Esophagus muscularis mucosa (tissue), 3 donors: ENCODE measurements around the gene RHOBTB3.

Source experiments
- POLR2A ChIP-seq: fragments of 450-650 bp; IDR thresholded peaks from one replicate; pipeline ENCODE4 v1.6.1; 2017; ENCODE audit warnings: antibody characterized with exemption, moderate library complexity, mild to moderate bottlenecking, low read depth
- POLR2AphosphoS5 ChIP-seq, 2 donors: sonication (generic); formaldehyde crosslinking; IDR thresholded peaks; one replicate each; pipeline ENCODE4 v1.6.1; 2017; ENCODE audit warnings: antibody characterized with exemption in 2 of 2
- TF ChIP-seq, protein P1 (sequence below), 3 experiments: fragments of 200-600 bp in 2 of 3; fragments of 450-650 bp in 1 of 3; sonication (generic) in 2 of 3; IDR thresholded peaks; one replicate each; pipeline ENCODE4 v1.5.1; 2017 to 2019; ENCODE audit warnings: antibody characterized with exemption in 3 of 3, mild to moderate bottlenecking in 2 of 3, moderate library complexity in 1 of 3

GRCh38 chr5:95808013-95808685 is 77.0 kb downstream of the RHOBTB3 start:
- TF ChIP-seq, protein P1, sequence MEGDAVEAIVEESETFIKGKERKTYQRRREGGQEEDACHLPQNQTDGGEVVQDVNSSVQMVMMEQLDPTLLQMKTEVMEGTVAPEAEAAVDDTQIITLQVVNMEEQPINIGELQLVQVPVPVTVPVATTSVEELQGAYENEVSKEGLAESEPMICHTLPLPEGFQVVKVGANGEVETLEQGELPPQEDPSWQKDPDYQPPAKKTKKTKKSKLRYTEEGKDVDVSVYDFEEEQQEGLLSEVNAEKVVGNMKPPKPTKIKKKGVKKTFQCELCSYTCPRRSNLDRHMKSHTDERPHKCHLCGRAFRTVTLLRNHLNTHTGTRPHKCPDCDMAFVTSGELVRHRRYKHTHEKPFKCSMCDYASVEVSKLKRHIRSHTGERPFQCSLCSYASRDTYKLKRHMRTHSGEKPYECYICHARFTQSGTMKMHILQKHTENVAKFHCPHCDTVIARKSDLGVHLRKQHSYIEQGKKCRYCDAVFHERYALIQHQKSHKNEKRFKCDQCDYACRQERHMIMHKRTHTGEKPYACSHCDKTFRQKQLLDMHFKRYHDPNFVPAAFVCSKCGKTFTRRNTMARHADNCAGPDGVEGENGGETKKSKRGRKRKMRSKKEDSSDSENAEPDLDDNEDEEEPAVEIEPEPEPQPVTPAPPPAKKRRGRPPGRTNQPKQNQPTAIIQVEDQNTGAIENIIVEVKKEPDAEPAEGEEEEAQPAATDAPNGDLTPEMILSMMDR (IDR thresholded peaks at IDR 0.05), result no peak
- TF ChIP-seq POLR2AphosphoS5 (IDR thresholded peaks at IDR 0.05) (no peak), POLR2A (no peak)
